ENCODE measurements around the gene LGSN.
"Not testable (repeated sequence)": the region's sequence is repeated elsewhere in the genome, so short reads cannot be mapped to it uniquely, and the experiment has no call there.

LGSN gene

DNA sequence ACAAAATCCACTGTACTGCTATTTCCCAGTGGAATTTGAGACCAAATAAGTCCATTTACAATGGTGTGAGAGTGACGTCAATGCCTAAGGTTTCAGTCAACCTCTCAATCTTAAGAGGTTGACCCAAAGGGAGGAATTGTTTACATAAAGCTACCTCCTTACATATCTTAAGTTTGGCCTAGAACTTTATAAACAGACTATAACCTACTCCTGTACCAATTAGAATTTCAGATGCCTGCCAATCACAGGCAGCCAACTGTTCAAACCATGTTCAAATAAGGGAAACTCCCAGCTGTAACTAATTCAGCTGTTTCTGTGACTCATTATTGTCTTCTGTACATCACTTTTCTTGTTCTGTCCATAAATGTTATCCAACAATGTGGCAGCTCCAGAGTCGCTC, 14.5 kb downstream of the LGSN start:
- no peak for DNase-seq

DNA sequence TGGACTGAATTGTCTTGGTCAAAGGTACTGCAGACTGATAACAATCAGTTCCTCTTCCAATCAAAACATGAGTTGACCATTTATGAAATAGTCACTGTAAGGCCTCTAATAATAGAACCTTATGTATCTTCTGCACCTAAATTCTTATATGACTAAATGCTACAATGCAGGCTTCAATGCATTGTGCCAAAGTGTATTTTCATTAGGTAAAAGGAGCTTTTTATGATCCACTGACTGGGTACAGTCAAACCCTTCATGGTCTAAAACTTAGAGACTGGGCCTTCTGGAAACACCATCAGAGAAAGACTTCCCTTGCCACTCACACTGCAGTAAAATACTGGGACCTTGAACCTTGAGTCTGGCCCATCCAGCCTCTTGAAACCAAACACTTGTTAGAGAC, 16.3 kb downstream of the LGSN start:
- DNase-seq, result no peak

DNA sequence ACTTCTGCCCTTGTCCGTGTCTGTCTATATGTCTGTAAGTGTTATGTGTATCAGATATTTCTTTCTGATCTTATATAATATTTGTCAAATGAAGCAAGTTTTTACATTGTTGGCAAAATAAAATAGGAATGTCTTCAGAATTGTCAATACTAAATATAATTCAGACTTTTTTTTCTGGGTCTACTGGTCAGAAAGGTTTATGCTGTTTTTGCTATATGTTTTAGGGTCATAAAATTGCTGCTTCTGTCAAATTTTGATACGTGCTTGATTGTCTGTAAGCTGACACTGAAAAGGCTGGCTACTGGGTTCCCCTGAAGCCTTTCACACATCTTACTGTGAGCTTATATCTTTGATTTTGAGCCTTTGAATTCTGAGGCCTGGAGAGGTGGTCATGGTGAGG, 20.1 kb downstream of the LGSN start:
- no peak for DNase-seq

DNA sequence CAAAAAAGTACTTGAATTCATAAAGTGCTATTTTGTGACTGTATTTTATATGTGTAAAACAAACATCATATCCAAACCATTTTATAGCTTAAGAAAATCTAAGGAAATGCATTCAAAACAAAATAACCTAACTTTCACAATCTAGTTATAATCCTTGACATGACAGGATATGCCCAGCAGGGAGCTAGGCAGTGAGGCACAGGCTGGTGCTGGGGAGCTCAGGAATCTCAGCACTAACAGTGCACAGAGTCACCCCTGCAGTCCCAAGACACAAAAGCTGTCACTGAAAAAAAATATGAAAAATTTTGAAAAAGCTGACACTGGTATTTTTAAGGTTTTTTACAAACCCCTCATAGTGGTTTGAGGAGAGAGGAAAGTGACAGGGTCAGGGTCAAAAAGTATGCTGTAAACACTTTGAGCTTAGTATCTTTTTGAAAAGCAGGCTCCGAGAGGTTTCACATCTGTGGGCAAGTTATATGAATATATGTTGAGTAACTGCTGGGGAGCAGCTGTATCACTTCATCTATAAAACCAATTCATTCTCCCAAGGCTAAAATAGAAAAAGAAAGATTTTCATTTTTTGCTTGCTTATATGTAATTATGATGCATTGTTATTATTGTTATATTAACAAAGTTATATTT, 24.1 kb downstream of the LGSN start:
- DNase-seq, result no peak

DNA sequence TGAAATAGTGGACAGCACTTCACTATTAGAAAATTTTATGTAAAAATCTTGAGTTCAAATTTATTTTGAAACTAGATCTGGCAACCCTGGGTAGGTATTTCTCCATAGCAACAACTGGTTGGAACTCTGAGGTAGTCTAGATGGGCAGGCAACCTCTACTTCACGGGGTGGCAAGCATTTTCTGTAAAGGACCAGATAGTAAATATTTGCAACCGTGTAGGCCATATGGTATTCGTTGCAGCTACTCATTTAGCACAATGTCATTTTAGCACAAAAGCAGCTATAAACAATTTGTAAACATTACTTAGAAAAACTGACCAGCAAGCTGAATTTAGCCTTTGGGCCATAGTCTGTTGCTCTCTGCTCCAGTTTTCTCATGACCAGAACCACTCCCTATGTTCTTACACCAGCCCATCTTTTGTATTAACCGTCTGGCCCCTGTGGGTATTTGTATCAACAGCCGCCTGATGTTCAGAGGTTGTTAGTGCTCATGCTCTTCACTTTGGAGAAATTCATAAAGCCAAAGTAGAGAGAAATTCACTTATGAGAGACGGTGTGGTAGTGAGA, 29.2 kb downstream of the LGSN start:
- DNase-seq, result no peak

DNA sequence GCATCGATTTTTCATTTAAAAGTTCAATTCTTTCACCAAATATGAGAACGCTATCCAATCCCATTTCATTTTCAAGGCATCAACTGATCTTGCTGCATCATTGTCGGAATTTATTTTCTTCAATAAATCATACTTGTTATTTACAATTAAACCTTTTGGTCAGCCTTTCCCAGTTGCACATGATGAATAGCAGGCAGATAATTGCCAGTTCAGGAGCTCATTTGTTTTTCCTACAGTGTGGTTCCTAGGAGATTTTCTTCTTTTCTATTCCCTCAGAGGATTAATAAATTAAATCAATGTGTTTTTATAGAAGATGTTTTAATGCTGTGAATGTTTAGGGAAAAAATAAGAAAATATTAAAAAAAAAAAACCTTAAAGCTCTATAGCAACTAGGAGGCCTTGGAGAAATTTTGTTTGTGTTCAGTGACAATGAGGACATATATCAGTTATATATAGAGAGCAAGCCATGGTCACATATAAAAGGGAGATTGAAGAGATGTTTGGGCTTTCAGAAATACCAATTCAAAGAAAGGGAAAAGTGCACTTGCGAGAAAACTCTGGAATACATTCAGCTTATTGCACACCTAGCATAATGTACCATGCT, 30.4 kb downstream of the LGSN start:
- DNase-seq, result no peak

DNA sequence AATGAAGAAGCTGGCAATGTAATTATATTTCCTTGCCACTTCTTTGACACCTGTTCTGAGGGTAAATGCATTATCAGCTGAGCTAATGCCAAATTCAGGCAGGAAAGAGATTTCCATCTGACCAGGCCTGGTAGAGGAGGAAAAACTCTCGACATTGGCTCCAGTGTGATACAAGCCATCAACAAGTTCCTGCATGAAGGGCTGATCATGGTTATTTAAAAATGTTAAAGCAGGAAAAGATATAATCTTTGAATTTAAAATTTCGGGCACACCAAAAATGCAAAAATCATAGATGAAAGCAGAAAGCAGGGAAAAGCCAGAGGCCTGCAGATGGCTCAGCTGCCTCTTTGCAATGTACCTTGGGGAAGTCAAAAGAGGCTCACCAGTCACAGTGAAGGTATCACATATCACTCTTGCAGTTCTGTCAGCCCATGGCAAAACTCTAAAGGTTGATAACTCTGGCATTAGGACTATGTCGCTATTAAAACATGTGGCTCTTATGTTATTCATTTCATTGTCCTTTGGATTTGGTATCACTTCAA, 39.1 kb downstream of the LGSN start:
- DNase-seq, result no peak

DNA sequence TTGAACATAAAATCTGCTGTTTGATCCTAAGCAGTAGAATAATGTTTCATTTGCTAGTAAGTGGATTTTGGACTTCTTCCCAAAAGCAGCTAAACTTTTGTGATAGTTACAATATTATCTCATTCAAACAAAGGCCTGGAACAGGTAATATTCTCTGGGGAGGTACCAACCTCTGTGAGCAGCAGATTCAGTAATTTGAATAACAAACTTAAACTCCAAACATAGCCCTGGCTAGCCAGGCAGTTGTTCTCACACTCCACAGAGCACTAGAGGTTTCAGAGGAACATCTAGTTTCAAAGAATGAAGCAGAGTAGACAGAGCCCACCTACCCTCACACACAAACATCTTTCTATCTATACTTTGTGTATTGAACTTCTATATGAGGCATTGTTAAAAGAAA, 40.9 kb downstream of the LGSN start:
- no peak for DNase-seq

DNA sequence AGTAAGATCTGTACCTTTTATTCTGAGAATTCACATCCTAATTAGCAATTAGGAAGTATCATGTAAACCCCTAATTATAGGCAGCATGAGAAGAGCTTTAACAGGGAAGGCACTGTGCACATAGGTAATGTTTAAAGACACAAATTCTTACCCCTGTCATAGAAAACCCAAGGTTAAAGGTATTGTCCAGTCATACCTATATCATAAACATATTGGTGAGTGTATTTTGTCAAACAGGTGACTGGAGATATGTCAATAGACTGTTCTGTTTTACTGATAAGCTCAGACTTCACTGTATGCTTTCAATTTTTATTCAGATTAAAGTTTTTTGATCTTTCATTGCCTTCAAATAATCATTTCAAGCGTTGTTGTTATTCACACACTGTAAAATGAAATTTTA, 43.8 kb downstream of the LGSN start:
- DNase-seq, result no peak

DNA sequence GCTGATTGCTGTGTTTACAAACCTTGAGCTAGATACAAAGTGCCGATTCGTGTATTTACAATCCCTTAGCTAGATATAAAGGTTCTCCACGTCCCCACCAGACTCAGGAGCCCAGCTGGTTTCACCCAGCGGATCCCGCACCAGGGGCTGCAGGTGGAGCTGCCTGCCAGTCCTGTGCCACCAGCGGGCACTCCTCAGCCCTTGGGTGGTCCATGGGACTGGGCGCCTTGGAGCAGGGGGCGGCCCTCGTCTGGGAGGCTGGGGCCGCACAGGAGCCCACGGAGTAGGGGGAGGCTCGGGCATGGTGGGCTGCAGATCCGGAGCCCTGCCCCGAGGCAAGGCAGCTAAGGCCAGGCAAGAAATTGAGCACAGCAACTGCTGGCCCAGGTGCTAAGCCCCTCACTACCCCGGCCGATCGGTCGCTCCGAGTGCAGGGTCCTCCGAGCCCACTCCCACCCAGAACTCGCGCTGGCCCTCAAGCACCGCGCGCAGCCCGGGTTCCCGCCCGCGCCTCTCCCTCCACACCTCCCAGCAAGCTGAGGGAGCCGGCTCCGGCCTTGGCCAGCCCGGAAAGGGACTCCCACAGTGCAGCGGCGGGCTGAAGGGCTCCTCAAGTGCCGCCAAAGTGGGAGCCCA, 44.9 kb downstream of the LGSN start:
- not testable (repeated sequence) for DNase-seq

DNA sequence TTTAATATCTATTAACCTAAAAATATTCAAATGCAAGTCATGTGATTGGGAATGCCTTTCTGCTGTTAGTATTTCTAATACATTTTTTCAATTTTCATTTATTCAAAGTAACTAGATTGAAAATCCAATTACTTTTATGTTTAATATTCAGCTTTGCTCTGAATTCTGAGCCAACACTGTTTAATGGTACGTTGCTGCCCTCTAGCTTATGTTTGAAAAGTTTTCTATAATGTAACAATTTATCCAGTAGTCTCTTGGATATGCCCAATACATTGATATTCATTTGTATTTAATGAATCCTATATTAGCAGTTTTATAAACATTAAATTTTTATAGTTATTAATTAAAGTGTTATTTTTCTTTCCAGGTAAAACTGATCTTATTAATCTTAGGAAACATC, 47.4 kb downstream of the LGSN start:
- DNase-seq, result no peak

DNA sequence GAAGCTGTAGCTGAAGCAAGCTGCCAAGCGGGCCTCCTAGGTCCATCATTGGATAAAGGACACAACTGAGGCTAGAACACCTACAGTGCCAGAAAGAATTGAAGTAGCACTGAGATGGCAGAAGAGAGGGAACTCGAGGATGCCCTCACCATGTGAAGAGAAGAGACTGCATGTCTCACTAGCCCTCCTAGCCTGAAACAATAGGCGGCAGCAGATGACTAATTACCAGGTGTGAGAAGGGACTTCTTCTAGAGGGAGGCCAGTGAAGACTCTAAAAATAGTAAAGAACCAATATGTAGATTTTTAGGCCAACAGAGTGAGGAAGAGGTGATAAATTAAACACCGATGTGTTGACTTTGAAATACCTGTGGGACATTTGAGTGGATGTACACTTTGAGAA, 50.3 kb downstream of the LGSN start:
- DNase-seq, result no peak

DNA sequence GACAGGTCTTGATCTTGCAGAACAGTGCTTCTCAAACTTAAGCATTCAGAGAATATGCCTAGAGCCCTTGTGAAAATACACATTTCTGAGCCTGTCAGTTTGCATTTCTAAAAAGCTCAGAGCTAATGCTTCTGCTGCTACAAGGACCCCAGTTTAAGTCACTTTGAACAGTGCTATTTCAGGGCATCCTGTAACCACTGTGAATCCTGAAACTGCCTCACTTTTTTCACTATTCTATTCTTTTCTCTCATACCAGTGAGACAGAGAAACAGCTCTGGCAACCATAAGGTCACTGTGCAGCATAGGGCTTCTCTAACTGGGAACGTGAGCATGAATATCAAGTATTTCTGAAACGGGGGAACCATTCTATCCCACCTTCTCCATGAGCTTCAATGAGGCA, 51.2 kb downstream of the LGSN start:
- no peak for DNase-seq

DNA sequence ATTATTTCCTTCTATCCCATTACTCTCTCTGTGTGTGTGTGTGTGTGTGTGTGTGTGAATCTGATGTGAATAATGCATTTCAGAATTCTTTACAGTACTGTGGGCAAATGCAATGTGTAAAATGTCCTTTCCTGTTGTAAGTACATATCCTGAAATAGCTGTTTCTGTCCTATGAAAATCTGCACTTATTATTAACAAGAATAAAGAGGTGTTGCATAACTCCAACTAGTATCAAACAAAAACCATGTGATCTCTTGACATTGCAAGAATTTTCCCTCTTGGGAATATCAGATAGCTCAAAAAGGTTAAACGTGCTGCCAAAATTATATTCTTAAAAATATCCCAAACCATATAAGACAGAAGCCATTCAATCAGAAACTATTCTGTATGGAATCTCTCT, 52.0 kb downstream of the LGSN start:
- DNase-seq, result no peak

DNA sequence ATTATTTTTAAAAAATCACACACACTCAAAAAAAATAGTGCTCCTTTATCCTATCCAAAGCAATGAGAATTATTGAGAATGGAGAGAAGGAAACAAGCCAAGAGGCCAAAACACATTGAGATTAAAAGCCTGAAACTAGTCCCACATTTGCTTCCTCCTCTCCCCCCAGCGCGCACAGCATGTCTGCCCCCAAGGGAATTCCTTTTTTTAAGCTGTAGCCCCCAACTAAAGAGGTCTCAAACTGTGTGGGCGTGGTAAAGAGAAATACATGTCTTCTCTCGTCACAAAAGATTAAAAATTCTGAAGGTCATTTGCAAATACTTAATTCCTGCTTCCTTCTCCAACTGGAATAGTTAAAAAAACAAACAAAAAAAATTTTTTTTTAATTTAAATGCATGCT, 52.7 kb downstream of the LGSN start:
- no peak for DNase-seq

DNA sequence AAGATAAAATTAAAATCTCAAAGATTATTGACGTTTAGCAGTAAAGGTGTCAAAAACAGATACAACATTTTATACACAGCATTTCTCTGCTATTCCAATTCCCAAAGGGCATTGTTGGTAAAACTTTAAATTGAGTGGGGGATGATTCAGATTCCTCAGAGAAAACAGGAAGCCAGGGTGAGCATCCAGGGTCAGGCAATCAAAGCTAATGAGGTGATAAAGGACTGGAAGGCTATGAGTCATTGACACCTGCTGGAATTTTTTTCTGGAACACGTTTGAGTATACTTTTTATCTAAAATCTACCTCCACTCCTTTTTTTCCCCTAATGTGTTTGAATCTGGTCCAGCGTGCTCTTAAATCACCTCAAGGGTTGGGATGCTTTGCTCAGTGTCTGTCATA, 56.3 kb downstream of the LGSN start:
- DNase-seq, result no peak

DNA sequence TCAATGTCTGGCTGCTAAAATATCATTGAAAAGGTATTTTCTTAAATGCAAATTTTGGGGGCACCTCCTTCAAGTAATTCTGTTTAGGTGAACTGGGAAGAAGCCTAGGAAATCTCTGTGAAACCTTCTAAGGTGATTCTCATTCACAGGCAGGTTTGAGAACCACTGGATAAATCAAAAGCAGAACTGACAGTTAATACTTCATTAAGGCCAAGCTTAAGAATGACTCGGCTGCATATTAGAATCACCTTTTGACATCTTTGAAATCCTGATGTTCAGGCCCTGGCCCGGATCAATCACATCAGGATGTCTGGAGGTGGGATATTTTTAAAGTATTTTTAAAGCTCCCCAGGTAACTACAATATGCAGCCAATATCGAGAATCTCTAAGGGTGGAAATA, 58.0 kb downstream of the LGSN start:
- no peak for DNase-seq

DNA sequence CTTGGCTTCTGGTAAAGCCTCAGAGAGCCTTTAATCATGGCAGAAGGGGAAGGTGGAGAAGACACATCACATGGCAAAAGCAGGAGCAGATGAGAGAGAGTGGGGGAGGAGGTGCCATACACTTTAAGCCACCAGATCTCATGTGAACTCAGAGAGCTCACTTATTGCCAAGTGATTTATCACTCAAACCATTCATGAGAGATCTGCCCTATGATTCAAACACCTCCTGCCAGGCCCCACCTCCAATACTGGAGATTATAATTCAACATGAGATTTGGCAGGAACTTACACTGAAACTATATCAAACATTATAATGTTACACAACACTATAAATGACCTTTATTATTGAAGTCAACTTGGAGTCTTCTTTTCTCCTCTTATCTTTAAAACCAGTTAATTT, 60.6 kb downstream of the LGSN start:
- no peak for DNase-seq

DNA sequence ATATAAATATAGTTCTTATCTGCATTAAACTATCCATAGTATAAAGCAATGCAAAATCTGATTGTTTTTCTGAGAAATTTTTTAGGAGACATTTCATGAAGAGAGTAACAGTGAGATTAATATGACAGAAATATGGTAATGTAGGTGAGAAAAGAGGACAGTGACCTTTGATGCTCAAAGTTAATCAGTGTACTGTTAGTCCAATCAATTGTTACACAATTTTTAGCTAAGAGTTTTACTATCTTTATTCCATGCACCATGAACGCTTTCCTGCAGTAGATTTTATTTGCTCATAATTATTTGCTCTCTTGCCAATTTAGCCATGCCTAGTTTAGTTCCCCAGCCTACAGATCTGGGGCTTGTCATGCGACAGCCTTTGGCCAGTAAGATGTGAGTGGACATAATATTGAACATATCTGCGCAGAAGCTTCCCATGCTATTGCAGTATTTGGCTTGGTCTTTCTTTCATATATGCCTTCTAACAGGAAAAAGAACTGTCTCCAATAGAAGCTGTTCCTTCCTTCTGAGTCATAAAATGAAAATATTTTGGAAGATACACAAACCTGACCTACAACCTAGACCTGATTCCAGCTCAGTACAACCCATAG, 69.8 kb downstream of the LGSN start:
- DNase-seq, result no peak

DNA sequence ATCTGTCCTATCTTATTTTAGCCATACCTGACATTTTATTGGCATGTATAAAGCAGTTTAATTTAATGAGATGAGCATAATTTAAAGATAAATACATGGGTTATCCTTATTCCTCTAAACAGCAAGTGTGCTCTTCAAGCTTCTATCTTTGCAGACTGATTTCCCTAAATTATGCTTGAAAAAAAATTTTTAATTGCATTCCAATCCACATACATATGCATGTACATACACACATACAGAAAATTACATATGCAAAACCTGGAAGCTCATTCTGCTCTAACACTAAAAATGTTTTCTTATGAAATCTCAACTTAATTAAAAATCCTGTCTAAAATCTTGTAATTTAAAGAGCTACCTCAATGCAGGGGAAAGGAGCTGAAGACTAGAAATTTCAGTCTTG, 73.2 kb downstream of the LGSN start:
- no peak for DNase-seq

DNA sequence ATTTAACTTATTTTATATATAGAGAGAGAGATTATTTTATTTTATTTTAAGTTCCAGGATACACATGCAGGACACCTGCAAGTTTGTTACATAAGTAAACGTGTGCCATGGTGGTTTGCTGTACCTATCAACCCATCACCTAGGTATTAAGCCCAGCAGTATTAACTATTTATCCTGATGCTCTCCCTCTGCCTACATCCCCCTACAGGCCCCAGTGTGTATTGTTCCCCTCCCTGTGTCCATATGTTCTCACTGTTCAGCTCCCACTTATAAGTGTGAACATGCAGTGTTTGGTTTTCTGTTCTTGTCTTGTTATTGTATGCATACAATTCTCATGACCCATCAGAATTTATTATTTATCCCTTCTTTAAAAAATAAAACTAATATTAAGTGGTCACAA, 73.9 kb downstream of the LGSN start:
- no peak for DNase-seq

DNA sequence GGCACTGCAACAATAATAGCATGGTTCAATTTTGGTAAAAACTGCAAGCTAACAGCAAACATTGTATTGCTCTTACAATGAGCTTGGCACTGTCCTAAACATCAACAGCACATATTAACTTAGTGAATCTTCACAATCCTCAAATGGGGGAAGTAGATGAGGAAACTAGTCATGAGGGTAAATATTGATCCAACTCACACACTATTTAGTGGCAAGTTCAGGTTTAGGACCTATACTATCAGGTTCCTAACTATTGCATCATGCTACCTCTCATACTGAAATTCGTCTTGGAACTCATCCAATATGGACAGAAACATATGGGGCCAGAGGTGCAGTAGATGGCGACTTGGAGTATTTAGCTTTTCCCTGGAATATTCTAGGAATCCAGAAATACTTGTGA, 74.4 kb downstream of the LGSN start:
- no peak for DNase-seq

DNA sequence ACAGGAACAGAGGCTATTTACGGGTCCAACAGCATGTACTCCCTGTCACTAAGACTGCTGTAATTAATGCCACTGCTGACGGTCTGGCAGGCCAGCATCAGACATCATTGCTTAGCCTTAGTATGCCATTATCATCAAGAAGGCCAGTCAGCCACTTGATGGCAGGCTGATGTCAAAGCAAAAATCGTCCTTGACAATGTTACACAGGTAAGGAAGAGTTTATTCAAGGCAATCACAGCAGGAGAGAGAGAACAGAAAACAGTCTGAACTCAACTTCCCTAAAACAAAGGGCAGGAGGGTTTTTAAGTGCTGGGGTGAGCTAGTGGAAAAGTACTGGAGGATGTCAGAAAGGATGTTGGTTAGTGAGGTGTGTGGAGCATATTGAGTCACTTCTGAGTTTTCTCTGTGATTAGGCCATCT, 83.4 kb downstream of the LGSN start:
- no peak for DNase-seq

DNA sequence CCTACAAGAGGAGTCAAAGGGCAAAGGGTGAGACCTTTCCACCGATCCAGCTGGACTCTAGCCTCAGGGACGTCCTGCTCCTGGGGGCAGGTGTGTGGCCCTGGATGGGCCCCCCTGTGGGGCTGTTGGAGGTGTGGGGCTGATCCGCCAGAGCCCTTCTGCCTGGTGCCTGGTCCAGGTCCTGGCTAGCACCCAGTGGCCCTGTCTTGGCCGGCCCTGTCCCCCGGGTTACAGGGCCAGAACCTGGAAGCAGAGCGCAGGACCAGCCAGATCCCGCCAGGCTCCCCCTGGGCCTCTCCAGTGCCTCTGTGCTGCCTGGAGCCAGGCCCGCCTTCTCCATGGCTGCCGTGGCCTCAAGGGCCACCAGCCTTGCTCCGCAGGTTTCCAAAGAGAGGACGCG, 89.3 kb downstream of the LGSN start:
- DNase-seq, result not testable (repeated sequence)

All from activated effector memory CD4-positive, alpha-beta T cell treated with Interleukin-2 at 50 U/mL for 16 hours (primary cell).